GM19452 (cell line): Measurements from ENCODE around the gene NACA.
"Not testable (repeated sequence)": the region's sequence is repeated elsewhere in the genome, so short reads cannot be mapped to it uniquely, and the experiment has no call there.

ENCODE experiments used
- ATAC-seq: cut with Tn5 transposase; IDR thresholded peaks from one replicate; pipeline ENCODE4 v1.9.1; 2021; ENCODE audit not compliant: unreplicated experiment

NACA gene

DNA sequence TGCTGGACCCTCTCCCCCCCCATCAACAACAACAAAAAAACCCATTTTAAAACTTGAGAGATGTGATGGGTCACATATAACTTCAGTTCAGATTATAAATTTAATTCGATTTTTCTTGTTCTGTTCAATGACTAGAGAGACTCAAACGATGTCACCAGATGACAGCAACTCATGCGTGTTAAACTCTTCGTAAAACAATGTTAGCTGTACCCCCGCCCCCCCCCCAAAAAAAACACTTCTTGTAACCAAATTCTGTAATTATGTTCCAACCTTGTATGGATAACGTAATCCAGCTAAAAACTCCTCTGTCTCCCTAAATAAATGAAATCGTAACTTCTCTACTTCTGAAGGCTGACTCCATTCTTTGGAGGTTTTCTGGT lies 614 bp upstream of the NACA start:
- ATAC-seq: no peak

DNA sequence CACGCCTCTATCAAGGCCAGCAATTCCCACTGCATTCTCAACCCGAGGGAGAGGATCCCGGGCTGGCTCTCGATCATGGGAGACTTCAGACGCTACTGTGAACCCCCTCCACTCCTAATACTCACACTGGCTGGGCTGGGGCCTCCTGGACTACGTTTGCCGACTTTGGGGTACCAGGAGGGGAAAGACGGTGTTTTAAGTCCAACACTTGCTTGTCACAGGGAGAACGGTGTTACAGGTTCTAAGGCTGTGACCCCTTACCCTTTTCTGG lies 463 bp downstream of the NACA start:
- ATAC-seq: no peak

DNA sequence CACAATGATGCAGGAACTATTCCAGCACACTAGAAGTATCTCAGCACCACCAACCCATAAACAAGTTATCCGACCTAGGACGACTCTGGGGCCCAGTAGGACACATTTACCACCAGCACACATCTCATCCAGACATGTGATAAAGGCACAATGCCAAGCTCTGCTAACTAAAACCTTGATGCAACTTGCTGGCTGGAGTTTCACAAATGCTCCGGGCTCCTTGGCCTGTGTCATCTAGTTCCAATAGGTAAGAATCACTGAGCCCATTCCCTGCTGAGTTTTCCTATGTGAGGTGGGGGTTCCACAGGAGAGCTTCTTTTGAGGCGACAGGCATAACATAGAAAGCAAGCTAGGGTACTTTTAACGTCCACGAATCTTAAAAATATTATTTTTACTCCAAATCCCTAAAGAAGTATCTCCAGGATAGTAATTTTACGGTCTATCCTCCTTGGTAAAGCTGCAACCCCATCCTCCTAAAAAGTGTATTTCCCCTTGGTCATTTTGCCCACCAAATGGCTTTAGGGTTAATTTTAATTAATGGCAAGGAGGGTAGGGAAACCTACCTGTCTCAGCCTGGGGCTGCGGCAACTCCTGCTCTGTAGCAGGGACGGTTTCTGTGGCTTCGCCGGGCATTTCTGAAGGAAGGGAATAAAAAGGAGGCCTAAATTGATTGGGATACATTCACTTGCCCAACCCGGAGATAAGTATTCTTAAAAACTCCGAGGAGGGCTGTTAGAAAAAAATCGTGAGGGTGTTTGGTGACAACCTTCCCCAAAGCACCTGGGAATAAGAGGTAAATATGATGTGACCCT lies 1.0 kb downstream of the NACA start:
- no peak for ATAC-seq

DNA sequence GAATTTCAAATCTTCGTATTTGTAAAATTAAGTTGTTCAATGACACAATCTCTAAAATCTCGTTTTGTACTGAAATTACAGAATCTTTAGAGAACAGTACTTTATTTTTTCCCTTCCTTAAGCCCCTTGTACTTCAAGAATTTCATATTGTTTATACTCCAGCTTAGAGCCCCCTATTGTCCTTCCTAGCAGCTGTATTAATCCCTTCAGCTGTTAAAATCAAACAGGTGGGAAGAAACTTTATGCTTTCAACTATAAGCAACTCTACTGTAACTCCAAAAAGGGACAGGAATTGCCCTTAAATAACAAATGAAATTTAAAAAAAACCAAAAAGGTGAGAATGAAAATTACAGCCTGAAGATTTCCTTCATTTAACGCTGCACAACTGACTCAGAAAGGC lies 1.7 kb downstream of the NACA start:
- ATAC-seq: no peak

DNA sequence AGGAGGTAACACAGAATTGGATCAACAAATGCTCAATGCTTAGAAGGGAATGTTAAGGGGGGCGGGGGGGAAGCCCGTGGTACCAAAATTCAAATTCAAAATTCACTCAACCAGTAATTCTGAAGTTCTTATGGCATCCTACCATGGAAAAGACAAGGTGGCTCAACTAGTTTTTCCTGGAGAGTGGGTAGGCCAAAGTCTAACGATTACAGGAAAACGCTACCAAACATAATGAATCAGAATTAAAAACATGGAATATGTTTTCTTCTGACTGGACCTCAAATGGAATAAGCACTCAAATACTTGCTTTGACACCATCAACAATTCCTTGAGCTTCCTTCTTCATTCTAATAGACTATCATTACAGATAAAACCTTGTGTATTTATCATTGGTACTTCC lies 2.3 kb downstream of the NACA start:
- ATAC-seq: no peak

DNA sequence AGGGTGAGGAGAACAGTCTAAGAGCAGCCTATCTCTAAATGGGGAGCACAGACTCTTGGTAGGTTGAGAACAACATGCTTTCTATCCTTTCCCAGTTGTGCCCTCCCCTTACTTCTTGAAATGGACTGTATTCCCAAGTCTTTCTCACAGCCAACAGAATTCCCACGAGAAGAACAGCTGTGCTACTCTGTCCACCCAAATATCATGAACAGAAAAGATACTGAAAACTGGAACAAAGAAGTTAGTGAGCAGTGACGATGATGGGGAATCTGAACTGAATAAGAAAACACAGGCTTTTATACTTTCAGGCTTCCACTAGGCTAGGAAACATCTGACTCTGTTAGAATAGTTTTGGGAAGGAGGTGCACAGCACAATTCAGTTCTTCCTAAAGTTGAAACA lies 3.4 kb downstream of the NACA start:
- no peak for ATAC-seq

DNA sequence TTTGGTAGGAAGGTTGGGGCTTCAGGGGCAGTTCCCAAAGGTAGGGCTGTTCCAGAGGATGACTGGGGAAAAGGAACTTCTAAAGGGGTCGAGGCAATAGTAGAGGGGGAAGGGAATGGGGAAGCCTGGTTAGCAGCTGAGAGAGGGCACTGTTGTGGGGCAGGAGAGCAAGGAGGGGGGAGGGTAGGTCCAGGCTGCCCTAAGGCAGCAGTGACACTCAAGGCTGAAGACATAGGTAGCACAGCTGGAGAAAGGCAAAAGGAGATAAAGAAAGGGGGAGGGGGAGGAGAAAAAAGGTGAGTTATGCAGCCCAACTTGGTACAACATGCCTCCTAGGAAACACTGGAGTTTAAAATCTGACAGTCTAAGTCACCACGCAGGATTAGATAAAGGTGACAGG lies 3.9 kb downstream of the NACA start:
- ATAC-seq: no peak

DNA sequence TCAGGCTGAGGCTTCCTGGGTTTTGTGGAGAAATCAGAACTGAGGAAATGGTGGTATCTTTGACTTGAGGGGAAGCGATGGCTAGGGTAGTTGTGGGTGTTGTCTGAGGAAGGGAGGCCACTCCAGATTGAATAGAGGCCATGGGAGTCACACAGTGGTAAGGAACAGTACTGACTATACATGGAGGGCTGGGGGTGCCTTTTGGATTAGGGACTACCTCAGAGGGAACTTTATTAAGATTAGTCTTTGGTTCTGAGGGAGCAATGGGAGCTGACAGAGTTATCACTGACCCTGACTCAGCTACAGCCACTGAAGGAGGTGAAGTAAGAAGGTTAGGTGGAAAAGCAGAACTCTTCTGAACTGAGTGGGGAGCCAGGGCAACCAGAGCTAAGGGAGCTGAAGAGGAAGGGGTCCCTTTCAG lies 4.4 kb downstream of the NACA start:
- no peak for ATAC-seq

DNA sequence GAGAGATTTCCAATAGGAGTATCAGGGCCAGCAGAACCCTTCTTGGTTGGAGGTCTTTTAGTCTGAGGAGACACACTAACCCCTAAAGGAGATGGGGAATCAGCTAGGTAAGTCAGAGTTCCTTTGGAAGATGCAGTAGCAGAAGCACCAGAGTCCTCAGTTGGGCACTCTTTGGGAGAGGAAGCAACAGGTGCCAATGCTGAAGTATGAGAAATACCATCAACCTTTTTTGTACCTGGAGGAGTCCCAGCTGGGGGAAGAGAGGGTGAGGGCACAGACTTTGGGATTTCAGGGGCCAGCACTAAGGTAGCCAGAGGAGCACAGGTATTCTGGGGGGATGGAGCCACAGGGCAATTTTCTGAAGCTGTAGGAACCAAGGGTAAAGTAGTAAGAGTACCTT lies 6.0 kb downstream of the NACA start:
- no peak for ATAC-seq

DNA sequence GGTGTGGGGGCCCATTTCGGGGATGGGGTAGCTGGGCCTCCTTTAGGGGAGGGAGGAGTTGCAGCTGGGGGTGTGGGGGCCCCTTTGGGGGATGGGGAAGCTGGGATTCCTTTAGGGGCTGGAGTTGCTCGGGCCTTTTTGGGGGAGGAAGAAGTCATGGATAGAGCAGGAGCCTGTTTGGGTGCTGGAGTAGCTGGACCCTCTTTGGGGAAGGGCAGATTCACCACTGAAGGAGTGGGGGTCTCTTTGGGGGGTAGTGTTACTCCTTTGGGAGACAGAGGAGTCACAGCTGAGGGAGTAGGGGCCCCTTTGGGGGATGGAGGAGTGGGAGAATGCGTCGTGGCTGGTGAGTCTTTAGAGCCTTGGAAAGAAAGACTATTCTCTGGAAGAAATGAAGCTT lies 6.5 kb downstream of the NACA start:
- no peak for ATAC-seq

DNA sequence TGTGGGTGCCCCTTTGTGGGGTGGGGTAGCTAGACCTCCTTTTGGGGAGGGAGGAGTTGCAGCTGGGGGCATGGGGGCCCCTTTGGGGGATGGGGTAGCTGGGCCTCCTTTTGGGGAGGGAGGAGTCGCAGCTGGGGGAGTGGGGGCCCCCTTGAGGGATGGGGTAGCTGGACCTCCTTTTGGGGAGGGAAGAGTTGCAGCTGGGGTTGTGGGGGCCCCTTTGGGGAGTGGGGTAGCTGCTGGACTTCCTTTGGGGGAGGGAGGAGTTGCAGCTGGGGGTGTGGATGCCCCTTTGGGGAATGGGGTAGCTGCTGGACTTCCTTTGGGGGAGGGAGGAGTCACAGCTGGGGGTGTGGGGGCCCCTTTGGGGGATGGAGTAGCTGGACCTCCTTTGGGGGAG lies 7.0 kb downstream of the NACA start:
- ATAC-seq: no peak

DNA sequence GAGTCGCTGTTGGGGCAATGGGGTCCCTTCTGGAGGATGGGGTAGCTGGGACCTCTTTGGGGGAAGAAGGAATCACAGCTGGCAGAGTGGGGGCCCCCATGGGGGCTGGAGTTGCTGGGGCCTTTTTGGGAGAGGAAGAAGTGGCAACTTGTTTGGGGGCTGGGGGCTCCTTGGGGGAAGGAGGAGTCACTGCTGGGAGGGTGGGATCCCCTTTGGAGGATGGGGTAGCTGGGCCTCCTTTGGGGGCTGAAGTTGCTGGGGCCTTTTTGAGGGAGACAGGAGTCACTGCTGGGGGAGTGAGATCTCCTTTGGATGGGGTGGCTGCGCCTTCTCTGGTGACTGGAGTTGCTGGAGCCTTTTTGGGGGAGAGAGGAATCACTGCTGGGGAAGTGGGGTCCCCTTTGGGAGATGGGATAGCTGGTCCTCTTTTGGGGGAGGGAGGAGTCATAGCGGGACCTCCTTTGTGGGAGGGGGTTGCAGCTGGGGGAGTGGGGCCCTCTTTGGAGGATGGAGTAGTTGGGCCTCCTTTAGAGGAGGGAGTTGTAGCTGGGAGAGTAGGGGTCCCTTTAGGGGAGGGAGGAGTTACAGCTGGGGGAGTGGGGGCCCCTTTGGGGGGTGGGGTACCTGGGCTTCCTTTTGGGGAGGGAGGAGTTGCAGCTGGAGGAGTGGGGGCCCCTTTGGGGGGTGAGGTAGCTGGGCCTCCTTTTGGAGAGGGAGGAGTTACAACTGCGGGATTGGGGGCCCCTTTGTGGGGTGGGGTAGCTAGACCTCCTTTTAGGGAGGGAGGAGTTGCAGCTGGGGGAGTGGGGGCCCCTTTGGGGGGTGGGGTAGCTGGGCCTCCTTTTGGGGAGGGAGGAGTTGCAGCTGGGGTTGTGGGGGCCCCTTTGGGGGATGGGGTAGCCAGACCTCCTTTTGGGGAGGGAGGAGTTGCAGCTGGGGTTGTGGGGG lies 7.9 kb downstream of the NACA start:
- no peak for ATAC-seq

DNA sequence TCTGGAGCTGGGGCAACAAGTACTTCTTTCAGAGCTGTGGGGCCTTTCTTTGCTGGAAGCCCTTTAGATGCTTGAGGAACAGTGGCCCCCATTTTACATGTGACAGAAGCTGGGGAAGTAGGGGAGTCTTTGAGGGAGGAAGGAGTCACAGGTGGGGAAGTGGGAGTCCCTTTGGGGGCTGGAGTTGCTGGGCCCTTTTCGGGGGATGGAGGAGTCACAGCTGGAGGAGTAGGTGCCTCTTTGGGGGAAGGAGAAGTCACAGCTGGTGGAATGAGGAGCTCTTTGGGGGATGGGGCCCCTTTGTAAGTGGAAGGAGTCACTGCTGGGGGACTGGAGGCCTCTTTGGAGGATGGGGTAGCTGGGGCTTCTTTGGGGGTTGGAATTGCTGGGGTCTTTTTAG lies 8.6 kb downstream of the NACA start:
- ATAC-seq: no peak

DNA sequence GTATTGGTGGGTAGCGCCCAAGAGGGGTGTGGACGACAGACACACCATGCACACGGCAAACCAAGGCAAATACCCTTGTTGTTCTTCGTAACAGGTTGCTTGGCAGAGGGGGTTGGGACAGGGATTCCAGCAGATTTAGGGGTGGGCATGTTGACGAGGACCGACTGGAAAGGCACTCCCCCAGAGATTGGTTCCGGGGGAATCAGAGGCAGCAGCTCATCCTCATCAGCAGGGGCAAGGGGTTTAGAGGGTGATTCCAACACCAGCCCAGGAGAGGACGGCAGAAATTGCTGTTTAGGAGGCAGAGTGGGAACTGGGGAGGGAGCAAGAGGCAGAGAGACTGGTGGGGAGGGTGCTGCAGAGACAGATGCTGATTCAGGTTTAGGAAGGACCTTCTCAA lies 9.3 kb downstream of the NACA start:
- no peak for ATAC-seq

DNA sequence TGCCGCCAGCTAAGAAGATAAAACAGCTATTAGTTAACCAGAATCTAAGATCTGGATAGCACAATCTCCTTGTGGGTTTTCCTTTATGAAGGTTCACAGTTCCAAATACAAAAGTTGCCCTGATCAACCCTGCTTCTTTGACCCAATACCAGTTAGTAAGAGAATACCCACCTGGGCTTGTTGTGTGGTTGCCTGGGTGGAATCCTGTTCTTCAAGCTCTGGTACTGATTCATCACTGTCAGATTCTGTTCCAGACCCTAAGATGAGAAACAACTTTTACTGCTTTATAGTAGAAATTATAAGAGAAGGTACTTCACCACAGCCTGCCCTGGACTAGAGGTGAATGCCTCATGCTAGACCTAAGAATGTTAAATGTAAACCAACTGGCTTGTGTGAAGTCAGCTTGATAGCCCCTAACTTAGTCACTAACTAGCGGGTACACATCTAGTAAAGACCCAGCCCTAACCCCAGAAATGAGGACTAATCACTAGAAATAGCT lies 10.6 kb downstream of the NACA start:
- no peak for ATAC-seq

DNA sequence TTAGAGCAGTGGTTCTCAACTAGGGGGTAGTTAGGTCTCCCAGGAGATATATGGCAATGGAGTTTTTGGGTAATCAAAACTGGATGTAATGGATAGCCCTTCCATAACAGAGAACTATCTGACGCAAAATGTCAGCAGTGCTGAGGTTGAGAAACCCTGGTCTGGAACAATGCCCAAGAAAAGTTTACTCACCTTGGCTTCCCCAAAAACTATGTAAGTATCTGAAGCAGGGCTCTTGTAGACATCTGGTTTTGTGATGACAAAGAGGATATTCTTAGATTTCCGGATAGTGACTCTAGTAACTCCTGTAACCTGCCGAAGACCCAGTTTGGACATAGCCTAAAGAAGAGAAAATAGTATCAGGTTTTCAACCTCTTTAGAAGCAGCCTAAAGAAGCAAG lies 11.8 kb downstream of the NACA start:
- no peak for ATAC-seq

DNA sequence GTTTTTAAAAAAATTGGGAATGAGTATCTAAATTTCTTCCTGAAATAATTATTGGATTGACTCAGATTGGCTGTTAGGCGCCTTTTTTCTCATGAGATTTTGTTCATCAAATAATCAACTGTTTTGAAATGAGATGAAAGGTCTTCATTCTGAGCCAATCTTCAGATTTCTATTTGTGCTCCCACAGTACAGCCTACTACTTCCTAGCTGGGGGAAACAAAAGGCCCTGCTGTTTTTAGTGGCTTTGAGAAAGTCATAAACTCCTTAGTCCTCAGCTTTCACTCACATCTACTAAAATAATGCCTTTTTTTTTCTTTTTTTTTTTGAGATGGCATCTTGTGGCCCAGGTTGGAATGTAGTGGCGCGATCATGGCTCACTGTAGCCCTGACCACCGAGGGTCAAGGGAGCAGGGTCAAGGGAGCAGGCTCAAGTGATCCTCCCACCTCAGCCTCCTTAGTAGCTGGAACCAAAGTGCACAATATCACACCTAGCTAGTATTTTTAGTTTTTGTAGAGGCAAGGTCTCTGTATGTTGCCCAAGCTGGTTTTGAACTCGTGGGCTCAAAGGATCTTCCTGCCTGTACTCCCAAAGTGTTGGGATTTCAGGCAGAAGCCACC lies 15.2 kb downstream of the NACA start:
- ATAC-seq: no peak

DNA sequence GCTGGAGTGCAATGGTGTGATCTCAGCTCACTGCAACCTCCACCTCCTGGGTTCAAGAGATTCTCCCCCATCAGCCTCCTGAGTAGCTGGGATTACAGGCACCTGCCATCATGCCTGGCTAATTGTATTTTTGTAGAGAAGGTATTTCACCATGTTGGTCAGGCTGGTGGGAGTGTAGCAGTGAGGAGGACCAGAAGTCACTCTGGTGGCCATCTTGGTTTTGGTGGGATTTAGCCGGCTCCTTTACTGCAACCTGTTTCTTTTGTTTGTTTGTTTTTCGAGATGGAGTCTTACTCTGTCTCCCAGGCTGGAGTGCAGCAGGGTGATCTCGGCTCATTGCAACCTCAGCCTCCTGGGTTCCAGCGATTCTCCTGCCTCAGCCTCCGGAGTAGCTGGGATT lies 20.6 kb downstream of the NACA start:
- not testable (repeated sequence) for ATAC-seq

DNA sequence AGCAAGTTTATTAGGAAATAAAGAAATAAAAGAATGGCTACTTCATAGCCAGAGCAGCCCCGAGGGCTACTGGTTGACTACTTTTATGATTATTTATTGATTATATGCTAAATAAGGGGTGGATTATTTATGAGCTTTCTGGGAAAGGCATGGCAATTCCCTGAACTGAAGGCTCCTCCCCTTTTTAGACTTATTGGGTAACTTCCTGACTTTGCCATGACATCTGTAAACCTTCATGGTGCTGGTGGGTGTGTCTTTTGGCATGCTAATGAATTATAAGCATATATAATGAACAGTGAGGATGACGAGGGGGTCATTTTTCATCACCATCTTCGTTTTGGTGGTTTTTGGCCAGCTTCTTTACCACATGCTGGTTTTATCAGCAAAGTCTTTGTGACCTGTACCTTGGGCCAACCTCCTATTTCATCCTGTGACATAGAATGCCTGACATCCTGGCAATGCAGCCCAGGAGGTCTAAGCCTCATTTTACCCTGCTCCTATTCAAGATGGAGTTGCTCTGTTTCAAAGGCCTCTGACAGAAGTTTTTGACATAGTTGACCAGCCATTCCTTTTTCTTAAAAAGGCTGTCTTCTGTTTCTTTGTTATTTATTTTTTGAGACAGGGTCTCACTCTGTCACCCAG lies 26.0 kb downstream of the NACA start:
- no peak for ATAC-seq

DNA sequence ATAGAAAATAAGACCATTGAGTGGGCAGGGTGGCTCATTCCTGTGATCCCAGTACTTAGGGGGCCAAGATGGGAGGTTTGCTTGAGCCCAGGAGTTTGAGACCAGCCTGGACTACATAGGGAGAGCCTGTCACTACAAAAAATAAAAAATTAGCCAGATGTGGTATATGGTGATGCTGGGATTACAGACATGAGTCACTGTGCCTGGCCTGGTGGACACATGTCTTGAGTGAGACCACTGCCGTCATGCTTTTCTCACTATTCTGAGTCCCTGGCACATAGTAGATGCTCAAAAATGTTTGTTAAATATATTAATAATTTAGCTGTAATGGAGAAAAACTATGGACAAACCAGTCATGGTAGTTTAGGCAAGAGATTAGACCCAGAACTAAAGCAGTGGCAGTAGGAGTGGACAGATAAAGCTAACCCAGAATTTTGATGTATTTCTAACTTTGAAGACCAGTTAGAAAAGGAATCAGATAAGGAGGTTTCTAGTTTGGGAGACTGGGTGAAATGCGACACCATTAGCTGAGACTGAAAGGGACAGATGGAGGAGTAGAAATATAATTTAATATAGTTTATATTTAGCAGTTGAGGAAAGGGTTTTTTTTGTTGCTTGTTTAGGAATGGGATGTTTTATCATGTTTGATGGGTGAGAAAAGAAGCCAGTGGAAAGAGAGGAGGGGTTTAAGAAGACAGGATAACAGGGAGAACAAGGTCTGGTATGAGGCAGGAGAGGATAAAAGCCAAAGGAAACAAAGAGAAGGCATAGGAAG lies 29.6 kb downstream of the NACA start:
- no peak for ATAC-seq

DNA sequence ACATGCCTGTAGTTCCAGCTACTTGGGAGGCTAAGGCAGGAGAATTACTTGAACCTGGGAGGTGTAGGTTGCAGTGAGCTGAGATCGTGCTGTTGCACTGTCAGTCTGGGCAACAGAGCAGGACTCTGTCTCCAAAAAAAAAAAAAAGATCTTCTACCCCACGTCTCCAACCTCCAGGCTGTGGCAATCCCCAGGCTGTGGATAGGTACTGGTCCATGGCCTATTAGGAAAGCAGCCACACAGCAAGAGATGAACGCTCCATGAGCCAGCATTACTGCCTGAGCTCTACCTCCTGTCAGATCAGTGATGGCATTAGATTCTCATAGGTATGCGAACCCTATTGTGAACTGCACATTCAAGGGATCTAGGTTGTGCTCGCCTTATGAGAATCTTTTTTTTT lies 30.9 kb downstream of the NACA start:
- no peak for ATAC-seq
